Hindlimb muscle (tissue), 1 donor: ENCODE data around the gene ITPR1. TPM values are rescaled to one million over a fixed set of nuclear protein-coding genes. Genes with fewer than 3 reads are reported as not detected.

ENCODE experiments used
- DNase-seq: peaks from one replicate; pipeline ENCODE4 v3.0.0-alpha.2; 2013
- polyA plus RNA-seq: library from polyadenylated mRNA; unstranded; fragments of 120-200 nt; gene quantifications from one replicate; pipeline ENCODE4 v1.2.1, GENCODE V29; 2013; ENCODE audit not compliant: insufficient read length

ITPR1 gene
- polyA plus RNA-seq, 1 donor: 16.7 TPM

DNA sequence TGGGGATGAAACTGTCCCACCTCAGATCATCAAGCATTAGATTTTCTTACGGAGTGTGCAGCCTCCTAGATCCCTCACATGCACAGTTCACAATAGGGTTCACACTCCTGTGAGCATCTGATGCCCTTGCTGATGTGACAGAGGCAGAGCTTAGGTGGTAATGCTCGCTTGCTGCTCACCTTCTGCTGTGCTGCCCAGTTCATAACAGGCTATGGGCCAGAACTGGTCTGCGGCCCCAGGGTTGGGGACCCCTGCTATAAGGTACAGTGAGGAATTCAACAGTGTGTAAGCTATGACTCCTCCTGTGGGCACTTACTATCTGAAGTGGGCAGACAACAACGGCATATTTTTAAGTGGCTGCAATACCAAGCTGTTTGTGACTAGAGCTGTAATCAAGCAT is 298.2 kb downstream of the ITPR1 start:
- DNase-seq: no peak

DNA sequence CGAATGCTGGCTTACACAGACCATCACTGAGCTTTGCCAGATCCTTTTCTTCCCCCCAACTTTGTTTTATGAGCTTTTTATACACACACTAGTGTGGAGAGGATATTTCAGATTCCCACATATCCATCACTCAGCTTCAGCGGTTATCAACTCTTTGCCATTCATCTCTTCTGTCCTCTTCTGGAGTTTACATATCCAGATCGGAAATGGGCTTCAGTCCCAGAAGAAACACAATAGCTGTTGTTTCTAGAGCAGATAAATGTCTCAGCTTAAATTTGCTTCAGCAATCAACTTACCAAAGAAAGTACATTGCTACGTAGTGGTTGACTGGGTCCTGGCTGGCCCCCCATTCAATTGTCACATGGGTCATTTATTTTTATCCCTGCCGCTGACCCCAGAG is 300.2 kb downstream of the ITPR1 start:
- DNase-seq: no peak

DNA sequence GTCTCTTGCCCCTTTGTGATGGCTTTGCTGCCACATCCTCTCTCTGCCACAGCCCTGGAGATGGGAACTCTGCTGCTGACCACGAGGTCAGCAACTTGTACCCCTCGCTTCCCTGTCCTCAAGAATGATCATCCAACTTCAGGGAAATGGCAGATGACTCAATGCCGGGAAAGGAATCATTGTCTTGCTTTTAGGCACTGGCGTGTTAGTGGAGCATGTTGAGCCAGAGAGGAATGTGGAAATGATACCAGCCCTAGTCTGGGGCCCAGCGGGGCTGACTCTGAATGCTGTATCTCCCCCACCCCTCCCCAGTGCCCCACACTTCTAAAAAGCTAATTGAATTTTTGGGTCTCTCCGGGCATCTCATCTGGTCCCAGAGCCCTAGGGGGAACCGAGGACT is 301.2 kb downstream of the ITPR1 start:
- no peak for DNase-seq

DNA sequence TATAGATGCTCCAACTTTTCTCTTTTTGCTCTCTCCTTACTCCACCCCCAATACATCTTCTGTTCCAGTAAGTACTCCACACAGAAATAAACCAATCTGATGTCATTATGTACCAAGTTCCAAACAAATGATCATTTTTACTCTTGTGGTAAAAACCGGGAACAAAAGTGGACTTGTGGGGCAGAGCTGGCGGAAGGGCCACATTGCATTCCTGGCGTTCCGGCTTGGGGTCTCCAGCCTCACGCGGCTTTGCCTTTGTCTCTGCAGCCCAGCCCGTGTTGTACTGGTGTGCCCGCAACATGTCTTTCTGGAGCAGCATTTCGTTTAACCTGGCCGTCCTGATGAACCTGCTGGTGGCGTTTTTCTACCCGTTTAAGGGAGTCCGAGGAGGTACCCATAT is 301.6 kb downstream of the ITPR1 start:
- DNase-seq: no peak

DNA sequence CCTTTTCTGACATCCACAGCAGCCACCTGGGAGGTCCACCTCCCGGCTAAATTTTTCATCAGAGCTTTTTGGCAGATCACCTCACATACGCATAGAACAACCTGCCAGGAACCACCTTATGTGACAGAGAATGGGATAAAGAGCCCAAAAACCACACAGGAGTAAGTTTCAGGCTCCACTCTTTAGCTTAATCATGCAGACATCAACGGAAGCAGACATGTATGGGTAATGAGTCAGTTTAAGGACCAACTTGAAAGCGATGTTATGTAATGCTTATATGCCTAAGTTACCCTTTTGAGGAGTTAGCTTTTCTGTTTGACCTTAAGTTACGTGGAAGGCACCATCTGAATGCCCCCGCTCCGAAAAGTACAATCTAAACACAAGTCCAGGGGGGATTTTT is 302.8 kb downstream of the ITPR1 start:
- no peak for DNase-seq

DNA sequence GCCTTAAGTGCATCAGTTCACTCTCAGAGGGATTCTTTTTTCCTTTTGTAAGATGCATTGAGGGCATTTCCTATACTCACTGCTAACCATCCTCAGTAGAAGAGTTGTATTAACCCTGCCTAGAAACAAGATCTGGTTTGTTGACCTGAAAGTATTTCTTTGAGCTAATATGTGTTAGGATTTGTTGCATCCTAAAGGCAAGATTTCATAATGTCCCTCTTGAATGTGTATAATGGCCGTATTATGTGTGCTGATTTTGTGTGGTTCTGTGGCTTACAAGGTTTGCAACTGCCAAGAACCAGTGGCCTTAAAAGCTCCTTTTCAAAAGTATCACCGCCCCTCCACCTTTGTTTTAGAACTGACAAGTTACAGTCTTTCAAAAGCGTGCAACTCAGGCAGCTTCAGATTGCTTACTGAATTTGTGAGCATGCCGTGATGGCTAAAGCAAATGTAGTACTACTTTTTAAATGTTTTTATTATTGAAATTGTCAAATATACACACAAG is 304.1 kb downstream of the ITPR1 start:
- no peak for DNase-seq

DNA sequence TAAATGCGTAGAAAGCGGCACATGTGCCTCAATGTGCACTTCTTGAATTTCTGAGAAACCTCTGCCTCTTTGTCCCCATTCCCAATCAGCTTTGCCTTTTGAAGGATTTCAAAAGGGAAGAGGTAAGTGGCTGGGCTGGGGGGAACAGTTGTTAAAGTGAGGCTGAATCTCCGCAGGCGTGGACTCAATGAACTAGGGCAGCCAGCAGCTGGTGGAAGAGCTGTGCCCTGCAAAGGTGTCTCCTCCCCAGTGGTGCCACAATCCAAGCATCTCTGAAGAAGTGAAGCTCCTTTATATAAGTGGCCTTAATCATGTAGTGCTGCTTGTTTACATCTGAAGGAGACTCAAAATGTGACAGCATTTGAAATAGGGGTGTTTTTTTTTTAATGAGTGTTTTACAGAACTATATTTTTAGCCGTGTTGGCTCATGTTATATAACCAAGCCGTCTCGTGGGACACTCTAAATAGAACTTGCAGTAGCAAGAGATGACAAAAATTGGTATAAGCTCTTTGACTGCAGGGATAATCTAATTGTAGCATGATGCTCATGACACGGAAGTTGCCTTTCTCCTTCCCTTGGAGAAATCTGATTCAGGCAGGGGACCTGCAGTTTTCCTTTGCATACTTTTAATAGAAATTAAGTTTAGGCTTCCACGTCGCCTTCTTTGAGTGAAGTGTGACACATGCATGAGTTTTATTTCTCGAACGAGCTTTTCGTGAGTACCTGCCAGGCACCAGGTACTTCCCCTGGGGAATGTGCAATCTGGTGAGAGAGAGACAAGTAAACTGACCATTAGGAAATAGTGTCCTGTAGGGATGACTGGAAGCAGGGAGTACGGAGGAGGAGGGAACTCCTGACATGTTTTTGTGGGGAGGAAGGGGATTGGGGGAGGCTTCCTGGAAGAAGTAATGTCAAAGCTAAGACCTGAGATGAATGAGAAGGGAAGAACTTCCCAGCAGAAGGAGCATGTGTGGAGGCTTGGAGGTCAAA is 306.4 kb downstream of the ITPR1 start:
- DNase-seq: no peak

DNA sequence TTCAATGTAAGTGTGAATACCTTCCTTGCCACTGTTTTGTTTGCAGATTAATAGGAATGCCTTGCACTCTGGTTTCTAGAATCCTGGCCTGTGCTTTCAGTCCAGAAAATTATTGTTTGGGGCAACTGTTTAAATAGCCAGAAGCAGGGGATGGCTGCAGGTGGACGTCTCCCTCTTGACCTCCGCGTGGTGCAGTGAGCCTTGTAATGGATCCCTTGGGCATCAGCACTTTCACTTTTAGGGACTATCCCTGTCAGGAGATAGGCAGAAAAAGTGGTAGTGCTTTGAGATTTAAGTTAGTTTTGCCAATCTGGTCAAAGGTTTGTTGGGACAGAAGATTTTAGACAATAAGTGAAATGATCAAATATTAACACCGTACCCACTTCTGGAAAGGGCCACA is 307.4 kb downstream of the ITPR1 start:
- no peak for DNase-seq

DNA sequence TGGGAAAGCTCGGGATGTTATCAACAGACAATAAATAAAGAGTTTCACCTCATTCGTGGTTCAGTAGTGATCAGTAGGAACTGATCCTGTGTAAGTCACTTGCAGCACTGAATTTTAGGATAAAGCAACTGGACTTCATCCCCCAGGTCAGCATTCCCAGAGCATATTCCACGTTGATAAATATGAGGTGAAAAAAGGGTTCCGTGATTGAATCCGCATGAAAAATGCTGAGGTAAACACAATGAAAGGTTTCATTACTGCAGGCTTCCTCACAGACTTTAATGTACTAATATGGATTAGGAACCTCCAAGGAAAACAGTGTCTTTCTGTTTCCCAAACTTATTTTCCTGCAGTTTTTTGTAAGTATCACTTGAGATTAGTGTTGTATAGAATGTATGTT is 308.7 kb downstream of the ITPR1 start:
- no peak for DNase-seq

DNA sequence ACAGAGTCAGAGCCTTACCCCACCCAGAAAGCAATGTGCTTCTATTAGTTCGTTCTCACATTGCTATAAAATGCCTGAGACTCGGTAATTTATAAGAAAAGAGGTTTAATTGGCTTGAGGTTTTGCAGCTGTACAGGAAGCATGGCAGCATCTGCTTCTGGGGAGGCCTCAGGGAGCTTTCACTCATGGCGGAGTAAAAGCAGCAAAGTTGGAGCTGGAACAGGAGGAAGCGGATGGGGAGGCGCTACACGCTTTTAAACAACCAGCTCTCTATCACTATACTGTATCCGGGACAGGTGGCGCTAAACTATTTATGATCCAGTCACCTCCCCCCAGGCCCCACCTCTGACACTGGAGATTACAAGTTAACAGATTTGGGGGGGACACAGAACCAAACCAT is 309.8 kb downstream of the ITPR1 start:
- no peak for DNase-seq

DNA sequence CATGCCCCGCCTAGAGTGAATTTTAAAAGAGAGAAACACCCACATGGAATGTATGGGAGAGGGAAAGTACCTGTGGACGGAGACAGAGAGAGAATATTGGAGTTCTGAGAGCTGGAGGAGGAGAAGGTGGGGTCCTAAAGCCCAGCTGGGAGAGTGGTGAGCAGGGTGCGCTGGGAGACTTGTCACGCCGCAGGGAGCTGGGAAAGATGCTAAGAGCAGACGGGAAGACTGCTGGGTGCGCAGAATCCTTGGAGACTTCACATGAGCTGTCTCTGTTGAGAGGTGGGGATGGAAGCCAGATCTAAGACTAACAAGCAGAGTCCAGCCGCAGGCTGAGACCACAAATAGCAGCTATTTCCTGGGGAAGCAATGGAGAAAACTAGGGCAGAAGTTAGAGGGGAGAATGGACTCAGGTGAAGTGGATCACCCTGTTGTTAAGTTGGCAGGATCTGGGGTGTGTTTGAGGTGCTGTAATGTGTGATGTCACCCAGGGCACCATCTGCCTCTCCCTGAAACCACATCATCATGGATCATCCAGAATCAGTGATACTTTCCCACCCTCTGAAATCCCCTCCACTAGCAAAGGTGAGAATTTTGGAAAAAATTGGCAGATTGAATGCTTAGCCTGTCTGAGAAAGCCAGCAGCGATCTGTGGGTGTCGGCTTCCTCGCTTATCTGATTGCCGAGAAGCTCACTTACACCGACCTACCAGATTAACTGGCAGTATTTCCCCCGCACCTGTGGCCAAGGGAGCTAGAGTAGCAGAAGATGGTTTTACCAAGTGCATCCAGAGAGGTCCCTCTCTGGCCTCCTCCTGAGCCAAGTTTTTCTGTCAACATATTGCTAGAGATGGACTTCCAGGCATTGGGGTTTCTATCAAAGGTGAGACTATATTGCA is 311.3 kb downstream of the ITPR1 start:
- DNase-seq: no peak

DNA sequence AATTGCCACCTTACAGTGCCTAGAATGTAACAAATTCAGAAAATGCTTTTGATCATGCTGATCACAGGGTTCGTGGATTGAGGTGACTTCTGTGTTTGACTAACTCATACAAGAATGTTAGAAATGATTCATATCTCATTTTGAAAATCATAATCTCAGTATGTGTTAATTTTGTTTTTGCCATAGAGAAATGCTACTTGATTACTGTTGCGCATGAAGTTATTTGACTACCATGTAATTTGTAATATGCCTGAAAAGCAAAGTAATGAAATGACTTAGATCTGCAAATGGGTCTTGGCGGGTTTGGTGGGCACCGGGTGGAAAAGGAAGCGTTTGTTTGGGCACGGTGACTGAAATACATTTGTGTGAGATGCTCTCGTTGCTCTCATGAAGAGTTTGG is 312.5 kb downstream of the ITPR1 start:
- DNase-seq: no peak

DNA sequence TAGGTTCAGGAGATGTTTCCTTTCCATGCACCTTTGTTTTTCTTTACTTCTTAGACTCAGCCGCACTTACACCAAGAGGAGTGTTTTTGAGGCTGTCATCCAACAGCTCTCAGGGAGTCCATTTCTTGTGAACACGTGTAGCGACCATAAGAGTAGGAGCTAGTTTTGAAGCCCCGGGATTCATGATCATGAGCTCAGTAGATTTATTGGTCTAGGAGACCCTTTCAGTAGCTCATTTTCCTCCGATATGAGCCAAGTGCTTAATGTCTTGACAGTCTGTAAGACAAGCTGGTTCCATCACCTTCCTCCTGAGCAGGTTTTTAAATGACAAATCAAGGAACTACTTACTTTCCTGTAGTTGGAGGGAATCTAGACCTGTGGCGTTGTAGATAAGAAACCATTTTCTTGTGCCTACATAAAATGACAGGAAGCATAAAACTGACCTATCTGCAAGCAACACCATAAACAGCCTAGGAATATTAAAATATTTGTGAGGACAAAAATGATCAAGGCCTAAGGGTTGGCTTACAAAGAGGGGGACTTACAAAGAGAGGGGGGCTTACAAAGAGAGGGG is 313.5 kb downstream of the ITPR1 start:
- DNase-seq: no peak

DNA sequence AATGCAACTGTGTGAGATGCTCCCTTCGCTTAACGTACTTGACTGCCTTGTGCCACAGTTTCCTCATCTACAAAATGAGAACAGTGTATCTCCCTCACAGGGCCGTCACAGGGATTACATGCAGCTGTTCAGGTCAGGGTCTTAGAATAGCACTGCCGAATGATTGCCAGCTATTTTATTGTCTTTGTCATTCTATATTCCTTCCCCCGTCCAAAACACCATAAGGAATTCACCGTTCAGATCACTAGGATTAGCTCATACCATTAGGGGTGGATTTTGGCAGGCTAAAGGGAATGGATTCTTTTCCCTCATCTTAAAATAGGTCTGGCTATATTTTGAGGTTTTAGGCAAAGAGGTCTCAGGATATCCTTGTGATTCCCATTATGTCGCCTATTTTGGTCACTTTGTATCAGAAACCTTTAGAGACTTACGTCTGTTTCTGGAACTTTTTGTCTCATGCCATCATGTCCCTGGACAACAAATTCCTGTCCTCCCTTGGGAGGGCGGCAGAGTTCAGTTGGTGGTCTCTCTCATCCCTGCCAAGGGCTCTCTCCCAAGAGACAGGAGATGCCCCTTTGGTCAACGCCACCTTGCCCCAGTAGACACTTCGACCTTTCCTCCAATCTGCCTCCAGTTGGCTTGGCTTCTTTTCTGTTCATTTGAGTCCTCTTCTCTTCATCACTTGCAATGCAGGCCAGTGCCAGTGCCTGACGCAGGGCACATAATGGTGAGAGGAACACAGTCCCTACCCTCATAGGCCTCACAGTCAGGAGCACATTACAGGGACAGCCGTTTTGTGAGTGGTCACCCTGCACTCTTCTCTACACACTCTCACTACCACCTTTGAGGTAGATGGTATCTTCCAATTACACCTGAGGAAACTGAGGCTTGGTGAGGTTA is 314.5 kb downstream of the ITPR1 start:
- no peak for DNase-seq

DNA sequence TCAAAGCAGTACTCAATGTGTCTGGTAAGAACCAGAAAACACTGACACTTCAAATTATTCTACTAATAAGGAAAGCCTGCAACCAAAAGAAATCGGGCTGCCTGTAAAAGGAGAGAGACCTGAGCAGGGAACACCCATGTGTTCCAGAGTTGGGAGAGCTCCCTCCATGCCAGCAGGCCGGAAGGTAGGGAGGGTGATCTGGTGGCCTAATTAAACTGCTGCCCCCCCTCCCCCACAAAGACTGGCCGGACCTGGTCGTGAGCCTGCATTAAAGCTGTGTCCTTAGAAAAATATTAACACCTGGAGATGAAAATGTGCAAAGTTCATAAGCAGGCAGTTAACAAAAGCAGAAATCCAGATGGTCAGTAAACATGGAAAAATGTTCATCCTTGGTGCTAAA is 315.5 kb downstream of the ITPR1 start:
- DNase-seq: no peak

DNA sequence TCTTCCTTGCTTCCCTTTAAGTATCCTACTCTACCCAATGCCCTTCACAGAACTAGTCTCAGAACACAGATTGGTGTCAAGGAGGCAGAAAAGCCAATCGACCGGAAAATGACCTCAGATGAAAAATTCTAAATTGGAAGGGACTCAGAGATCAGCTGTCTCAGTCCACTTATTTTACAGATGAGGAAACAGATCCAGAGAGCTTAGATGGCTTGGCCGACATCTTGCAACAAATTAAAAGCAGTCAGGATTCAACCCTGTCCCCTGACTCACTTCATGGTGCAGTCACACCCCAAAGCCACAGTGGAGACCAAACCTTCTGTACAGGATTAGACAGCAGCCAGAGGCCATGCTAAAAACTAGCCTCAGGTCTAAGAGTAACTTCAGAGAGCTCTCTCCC is 316.8 kb downstream of the ITPR1 start:
- no peak for DNase-seq

DNA sequence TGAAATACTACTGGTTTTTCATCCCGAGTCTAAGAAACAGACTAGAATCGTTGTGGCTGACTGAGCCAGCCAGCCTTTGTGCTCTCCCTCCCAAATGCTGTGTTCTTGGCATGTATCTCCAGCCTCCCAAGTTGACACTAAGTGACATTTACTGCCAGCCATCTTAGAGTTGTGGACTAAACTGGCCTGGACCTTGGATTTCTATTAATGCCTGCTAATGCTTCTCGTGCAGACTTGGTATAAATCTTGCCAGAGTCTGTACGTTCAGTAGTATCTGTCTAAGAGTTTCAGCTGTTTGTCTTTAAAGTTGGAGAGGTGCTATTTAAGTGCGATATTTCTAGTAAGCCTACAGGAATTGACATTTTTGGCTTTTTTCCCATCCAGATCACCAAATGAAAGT is 319.4 kb downstream of the ITPR1 start:
- no peak for DNase-seq

DNA sequence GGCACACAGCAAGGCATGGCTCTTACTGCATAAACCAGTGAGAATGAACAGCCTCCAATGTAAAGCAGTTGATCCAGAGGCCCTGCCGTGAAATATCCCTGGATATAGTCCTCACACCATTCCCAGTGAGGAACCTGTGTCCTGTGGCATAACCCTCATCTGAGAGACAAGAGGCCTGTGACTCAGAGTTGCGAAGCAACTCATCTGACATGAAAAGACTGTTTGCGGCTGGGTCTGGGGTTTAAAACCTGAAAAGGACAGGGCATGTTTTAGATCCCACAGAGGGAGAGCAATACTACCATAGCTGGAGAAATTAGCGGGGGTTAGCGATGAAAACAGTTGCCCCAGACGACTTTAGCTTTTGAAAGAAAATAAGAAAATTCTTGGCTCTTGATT is 320.8 kb downstream of the ITPR1 start:
- no peak for DNase-seq

DNA sequence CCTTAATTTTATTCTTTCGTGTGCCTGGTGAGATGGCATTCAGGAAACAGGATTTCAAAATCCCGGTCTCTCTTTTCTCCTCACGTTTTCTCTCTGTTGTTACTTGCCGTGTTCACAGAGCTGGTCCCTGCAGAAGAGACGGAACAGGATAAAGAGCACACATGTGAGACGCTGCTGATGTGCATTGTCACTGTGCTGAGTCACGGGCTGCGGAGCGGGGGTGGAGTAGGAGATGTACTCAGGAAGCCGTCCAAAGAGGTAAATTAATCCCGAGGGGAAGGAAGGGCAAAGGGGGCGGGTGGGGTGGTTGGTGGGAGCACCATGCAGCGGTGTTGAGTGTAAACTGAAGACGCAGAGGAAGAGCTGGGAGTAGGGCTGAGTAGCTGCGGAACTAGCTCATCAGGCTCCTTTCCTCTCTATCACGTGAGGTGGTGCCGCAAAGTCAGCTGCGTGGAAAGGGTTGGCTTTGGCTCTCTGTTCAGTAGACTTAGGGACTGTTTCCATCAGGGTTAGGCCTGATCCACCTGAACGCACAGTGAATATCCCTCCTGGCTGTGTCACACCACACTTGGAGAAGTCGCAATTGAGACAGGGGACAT is 321.3 kb downstream of the ITPR1 start:
- DNase-seq: no peak

DNA sequence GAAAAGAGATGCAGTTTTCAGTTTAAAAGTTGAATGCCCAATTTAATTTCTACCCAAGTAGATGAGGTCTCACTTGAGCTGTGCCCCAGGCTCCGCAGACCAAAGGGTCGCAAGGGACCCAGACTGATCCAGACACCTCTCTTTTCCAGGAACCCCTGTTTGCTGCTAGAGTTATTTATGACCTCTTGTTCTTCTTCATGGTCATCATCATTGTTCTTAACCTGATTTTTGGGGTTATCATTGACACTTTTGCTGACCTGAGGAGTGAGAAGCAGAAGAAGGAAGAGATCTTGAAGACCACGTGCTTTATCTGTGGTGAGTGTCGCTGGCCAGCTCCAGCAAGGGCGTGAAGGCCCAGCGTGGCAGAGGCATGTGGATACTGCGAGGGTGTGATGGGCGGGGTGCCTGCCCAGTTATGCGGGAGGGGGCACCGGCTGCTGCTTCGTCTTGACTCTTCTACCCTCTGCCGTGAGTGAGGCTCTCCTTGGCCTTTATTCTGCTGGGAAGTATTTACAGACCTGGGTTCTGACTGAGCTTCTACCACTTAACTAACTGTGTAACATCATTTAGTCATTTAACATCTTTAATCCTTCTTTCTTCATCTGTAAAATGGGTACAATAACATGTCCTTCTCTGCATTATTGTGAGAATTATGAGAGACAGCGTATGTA is 321.9 kb downstream of the ITPR1 start:
- DNase-seq: no peak

DNA sequence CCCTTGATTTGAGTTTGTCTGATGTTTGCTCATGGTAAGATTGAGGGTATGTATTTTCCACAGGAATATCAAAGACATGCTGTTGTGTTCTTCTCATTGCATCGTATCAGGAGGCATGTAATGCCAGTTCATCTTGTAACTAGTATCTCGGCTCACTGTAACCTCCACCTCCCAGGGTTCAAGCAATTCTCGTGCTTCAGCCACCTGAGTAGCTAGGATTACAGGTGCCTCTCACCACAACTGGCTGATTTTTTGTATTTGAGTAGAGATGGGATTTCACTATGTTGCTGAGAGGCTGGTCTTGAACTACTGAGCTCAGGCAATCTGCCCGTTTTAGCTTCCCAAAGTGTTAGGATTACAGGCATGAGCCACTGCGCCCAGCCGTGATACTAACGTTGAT is 323.2 kb downstream of the ITPR1 start:
- no peak for DNase-seq
